ENCODE data around the gene EVPL.

EVPL gene

GRCh38 chr17:76000755-76001521, 26.2 kb downstream of the EVPL start, which contains the start of gene CDK3:
CDK3 (plus strand) TSS chr17:76000855; CDS start chr17:76001426, 571 bp downstream.
- DNase-seq (ENCODE audit: low spot score) = no peak
- peak; percentile 51; the same call in 1 of the 2 replicates for TF ChIP-seq CTCF (conservative IDR thresholded peaks at IDR 0.05; ENCODE audit: low read depth)
- peak within 1 kb of the TSS; percentile 50 for H3K27ac ChIP-seq
- ChIA-PET POLR2A (ENCODE audit: low non-redundant PET) (no interaction called here), CTCF (interaction anchor here (0.6 to 1.3 kb wide), 11 partner anchors 10 to 132 kb away, joined by 3 to 8 read pairs (median 3); no protein-coding TSS in a partner anchor)

GRCh38 chr17:76000016-76000754, 26.9 kb downstream of the EVPL start:
- CTCF ChIA-PET = interaction anchor here (0.6 to 1.3 kb wide), 10 partner anchors 10 to 254 kb away, joined by 3 to 8 read pairs (median 4); no protein-coding TSS in a partner anchor
- POLR2A ChIA-PET (ENCODE audit: low non-redundant PET) = no interaction called here
- H3K27ac ChIP-seq = peak overlapping the region; percentile 50; the same call in 1 of the 2 replicates
- peak; percentile 82 for TF ChIP-seq CTCF (conservative IDR thresholded peaks at IDR 0.05; ENCODE audit: low read depth)
- DNase-seq (ENCODE audit: low spot score) = no peak

- ChIA-PET CTCF (interaction anchor here (0.6 to 1.3 kb wide), 3 partner anchors 16 to 100 kb away, joined by 3 to 7 read pairs (median 6); no protein-coding TSS in a partner anchor), POLR2A (ENCODE audit: low non-redundant PET) (no interaction called here)
- peak overlapping the region; percentile 13; the same call in 1 of the 2 replicates for H3K27ac ChIP-seq
- TF ChIP-seq CTCF (conservative IDR thresholded peaks at IDR 0.05; ENCODE audit: low read depth) = no peak
- no peak for DNase-seq (ENCODE audit: low spot score)
Observed at GRCh38 chr17:75998327-75998795, 28.7 kb downstream of the EVPL start.

- DNase-seq (ENCODE audit: low spot score) = peak; percentile 74
- peak overlapping the region; percentile 78 for H3K27ac ChIP-seq
- CTCF ChIA-PET = interaction anchor here (0.6 to 0.9 kb wide), 5 partner anchors 24 to 255 kb away, joined by 3 to 5 read pairs (median 4); no protein-coding TSS in a partner anchor
- POLR2A ChIA-PET (ENCODE audit: low non-redundant PET) = no interaction called here
- TF ChIP-seq CTCF (conservative IDR thresholded peaks at IDR 0.05; ENCODE audit: low read depth) = no peak
Observed at GRCh38 chr17:75996665-75997590, 30.2 kb downstream of the EVPL start.

GRCh38 chr17:75995385-75995925, 31.7 kb downstream of the EVPL start:
- POLR2A ChIA-PET (ENCODE audit: low non-redundant PET) = no interaction called here
- peak overlapping the region; percentile 78 for H3K27ac ChIP-seq
- no peak for TF ChIP-seq CTCF (conservative IDR thresholded peaks at IDR 0.05; ENCODE audit: low read depth)
- CTCF ChIA-PET = no interaction called here
- DNase-seq (ENCODE audit: low spot score) = no peak
